NCI-H187 (cell line): ENCODE measurements around the gene PPP1R13B.

ENCODE experiments used
- DNase-seq, 2 experiments: peaks; one replicate each; lab custom pipeline; 2025; lab: John Stamatoyannopoulos, UW

Gene PPP1R13B

GRCh38 chr14:103712633-103713247, 134.6 kb downstream of the PPP1R13B start:
- DNase-seq, result no peak

- DNase-seq, result no peak
These were observed 135.6 kb downstream of the PPP1R13B start for GRCh38 chr14:103711516-103712431.

GRCh38 chr14:103710771-103711377, 136.5 kb downstream of the PPP1R13B start:
- no peak for DNase-seq

- DNase-seq, result no peak
These were observed 137.6 kb downstream of the PPP1R13B start for GRCh38 chr14:103709814-103710213.

- no peak for DNase-seq
These were observed 138.6 kb downstream of the PPP1R13B start for GRCh38 chr14:103708750-103709187.

GRCh38 chr14:103707329-103708263, 139.8 kb downstream of the PPP1R13B start:
- no peak for DNase-seq

- DNase-seq, result no peak
These were observed 140.6 kb downstream of the PPP1R13B start for GRCh38 chr14:103706551-103707328.

GRCh38 chr14:103705504-103706284, 141.7 kb downstream of the PPP1R13B start:
- no peak for DNase-seq

GRCh38 chr14:103705118-103705503, 142.3 kb downstream of the PPP1R13B start:
- DNase-seq, result no peak

GRCh38 chr14:103704708-103705107, 142.7 kb downstream of the PPP1R13B start:
- DNase-seq, result no peak

GRCh38 chr14:103703433-103704385, 143.7 kb downstream of the PPP1R13B start:
- no peak for DNase-seq

GRCh38 chr14:103702497-103703432, 144.6 kb downstream of the PPP1R13B start:
- no peak for DNase-seq

- DNase-seq, result no peak
These were observed 145.3 kb downstream of the PPP1R13B start for GRCh38 chr14:103702095-103702494.

- DNase-seq, result no peak
These were observed 146.5 kb downstream of the PPP1R13B start for GRCh38 chr14:103700753-103701490.

- DNase-seq, result no peak
These were observed 147.2 kb downstream of the PPP1R13B start for GRCh38 chr14:103699901-103700752.

- no peak for DNase-seq
These were observed 148.1 kb downstream of the PPP1R13B start for GRCh38 chr14:103699261-103699661.
